ENCODE data around the gene ELF3.
"Not testable (repeated sequence)": the region's sequence is repeated elsewhere in the genome, so short reads cannot be mapped to it uniquely, and the experiment has no call there.

Gene ELF3

GRCh38 chr1:202056644-202057334 lies 46.4 kb downstream of the ELF3 start:
- H3K4me1 ChIP-seq, result no peaks in the 10 kb centered on the region
- in situ Hi-C loops (cut with MboI; ENCODE audit: low sequenced_read_pairs), result no loop called here
- H3K36me3 ChIP-seq (replicated peaks), result no peaks in the 10 kb centered on the region
- H3K27me3 ChIP-seq (ENCODE audit: low read depth), result no peaks in the 10 kb centered on the region
- DNase-seq (ENCODE audit: low spot score in 2 of 2), result no peak
- no peak overlapping the region for H3K4me3 ChIP-seq
- no peaks in the 10 kb centered on the region for H3K9me3 ChIP-seq

GRCh38 chr1:202057335-202057704 lies 46.9 kb downstream of the ELF3 start:
- H3K4me3 ChIP-seq; H3K9me3 ChIP-seq; H3K4me1 ChIP-seq; H3K27me3 ChIP-seq (ENCODE audit: low read depth); H3K36me3 ChIP-seq (replicated peaks); in situ Hi-C loops (cut with MboI; ENCODE audit: low sequenced_read_pairs); DNase-seq (ENCODE audit: low spot score in 2 of 2): not testable (repeated sequence)

GRCh38 chr1:202058001-202058908 lies 47.9 kb downstream of the ELF3 start:
- H3K4me1 ChIP-seq, result peaks cover 3% of the 10 kb centered on the region; the same call in 1 of the 2 replicates
- no peaks in the 10 kb centered on the region for H3K27me3 ChIP-seq (ENCODE audit: low read depth)
- in situ Hi-C loops (cut with MboI; ENCODE audit: low sequenced_read_pairs), result no loop called here
- no peaks in the 10 kb centered on the region for H3K9me3 ChIP-seq
- no peak for DNase-seq (ENCODE audit: low spot score in 2 of 2)
- no peaks in the 10 kb centered on the region for H3K36me3 ChIP-seq (replicated peaks)
- H3K4me3 ChIP-seq, result no peak overlapping the region

- no peaks in the 10 kb centered on the region for H3K9me3 ChIP-seq
- DNase-seq (ENCODE audit: low spot score in 2 of 2), result no peak
- H3K4me3 ChIP-seq, result no peak overlapping the region
- H3K36me3 ChIP-seq (replicated peaks), result no peaks in the 10 kb centered on the region
- H3K4me1 ChIP-seq, result peaks cover 3% of the 10 kb centered on the region; the same call in 1 of the 2 replicates
- no peaks in the 10 kb centered on the region for H3K27me3 ChIP-seq (ENCODE audit: low read depth)
- in situ Hi-C loops (cut with MboI; ENCODE audit: low sequenced_read_pairs), result no loop called here
These were observed 50.7 kb downstream of the ELF3 start for GRCh38 chr1:202061055-202061454.

GRCh38 chr1:202061787-202062186 lies 51.4 kb downstream of the ELF3 start:
- H3K36me3 ChIP-seq (replicated peaks); H3K4me3 ChIP-seq; H3K4me1 ChIP-seq; H3K9me3 ChIP-seq; H3K27me3 ChIP-seq (ENCODE audit: low read depth); in situ Hi-C loops (cut with MboI; ENCODE audit: low sequenced_read_pairs); DNase-seq (ENCODE audit: low spot score in 2 of 2): not testable (repeated sequence)

- H3K4me1 ChIP-seq, result not testable (repeated sequence)
These were observed 52.2 kb downstream of the ELF3 start for GRCh38 chr1:202062636-202063035.

GRCh38 chr1:202063093-202063492 lies 52.7 kb downstream of the ELF3 start:
- no peaks in the 10 kb centered on the region for H3K9me3 ChIP-seq
- no peak for DNase-seq (ENCODE audit: low spot score in 2 of 2)
- peaks cover 3% of the 10 kb centered on the region; the same call in 1 of the 2 replicates for H3K4me1 ChIP-seq
- H3K4me3 ChIP-seq, result no peak overlapping the region
- in situ Hi-C loops (cut with MboI; ENCODE audit: low sequenced_read_pairs), result no loop called here
- H3K27me3 ChIP-seq (ENCODE audit: low read depth), result no peaks in the 10 kb centered on the region
- H3K36me3 ChIP-seq (replicated peaks), result no peaks in the 10 kb centered on the region

More at GRCh38 chr1:202062636-202063035, 52.2 kb downstream of the ELF3 start:
- DNase-seq (ENCODE audit: low spot score in 2 of 2); H3K4me3 ChIP-seq; H3K27me3 ChIP-seq (ENCODE audit: low read depth); in situ Hi-C loops (cut with MboI; ENCODE audit: low sequenced_read_pairs); H3K36me3 ChIP-seq (replicated peaks); H3K9me3 ChIP-seq: not testable (repeated sequence)

GRCh38 chr1:202064889-202065312 lies 54.5 kb downstream of the ELF3 start:
- H3K27me3 ChIP-seq (ENCODE audit: low read depth); H3K36me3 ChIP-seq (replicated peaks); in situ Hi-C loops (cut with MboI; ENCODE audit: low sequenced_read_pairs); H3K4me3 ChIP-seq; H3K9me3 ChIP-seq; H3K4me1 ChIP-seq; DNase-seq (ENCODE audit: low spot score in 2 of 2): not testable (repeated sequence)

Measured in HAP-1 (cell line).